GM06990 (cell line): ENCODE measurements around the gene TGFBR3.

Experiments
- DNase-seq: peaks from one replicate; pipeline ENCODE4 v3.0.0-alpha.2; 2011; ENCODE audit not compliant: insufficient read length; ENCODE audit errors: extremely low read depth
- H3K27me3 ChIP-seq: replicated peaks from 2 replicates; pipeline ENCODE4 v1.6.0; 2011; ENCODE audit warnings: low read length; ENCODE audit not compliant: control insufficient read depth, insufficient read depth
- H3K36me3 ChIP-seq: 2 replicates; pipeline ENCODE4 v1.5.1; 2011; ENCODE audit warnings: low read length; ENCODE audit not compliant: control insufficient read depth, insufficient read depth
- H3K4me3 ChIP-seq: replicated peaks from 2 replicates; pipeline ENCODE4 v1.5.1; 2011; ENCODE audit warnings: low read depth, mild to moderate bottlenecking, control low read depth, low read length
- CTCF ChIP-seq: IDR thresholded peaks from 2 replicates; pipeline ENCODE4 v1.5.1; 2011; ENCODE audit warnings: low read length, control low read depth, mild to moderate bottlenecking, inconsistent platforms; ENCODE audit not compliant: insufficient read depth, poor library complexity, severe bottlenecking

The TGFBR3 gene

DNA sequence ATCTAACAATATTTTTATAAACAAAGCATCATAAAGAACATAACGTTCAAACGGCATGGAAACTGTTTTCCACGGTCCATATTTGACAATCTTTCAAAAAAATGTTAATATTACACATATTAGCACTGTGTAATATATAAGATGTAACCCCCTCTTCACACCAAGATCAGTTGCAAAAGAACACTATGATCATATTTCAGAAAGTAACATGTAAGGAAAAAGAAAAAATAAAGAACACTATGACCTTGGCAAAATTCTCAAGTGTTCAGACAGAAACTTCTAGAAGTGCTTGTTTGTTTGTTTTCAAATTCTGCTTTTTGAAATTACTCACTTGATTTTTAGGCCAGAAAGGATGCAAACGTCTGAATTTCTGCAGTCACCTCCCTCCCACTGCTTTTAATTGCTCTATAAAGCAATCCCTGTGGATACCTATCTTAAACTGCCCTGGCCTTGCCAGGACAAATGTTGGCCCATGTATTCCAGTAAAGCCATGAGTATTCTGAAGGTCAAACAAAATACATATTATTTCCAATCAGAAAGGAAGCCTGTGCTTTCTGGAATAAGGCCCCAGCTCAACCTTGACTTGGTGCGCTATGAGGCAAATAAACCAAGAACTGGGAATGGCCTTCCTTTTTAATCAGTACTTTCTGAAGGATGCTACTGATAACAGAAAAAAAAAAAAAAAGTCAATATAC is 68.6 kb downstream of the TGFBR3 start:
- DNase-seq = no peak
- TF ChIP-seq CTCF = no peak
- H3K4me3 ChIP-seq = no peak overlapping the region
- no peaks in the 10 kb centered on the region for H3K27me3 ChIP-seq
- H3K36me3 ChIP-seq = no peaks in the 10 kb centered on the region

DNA sequence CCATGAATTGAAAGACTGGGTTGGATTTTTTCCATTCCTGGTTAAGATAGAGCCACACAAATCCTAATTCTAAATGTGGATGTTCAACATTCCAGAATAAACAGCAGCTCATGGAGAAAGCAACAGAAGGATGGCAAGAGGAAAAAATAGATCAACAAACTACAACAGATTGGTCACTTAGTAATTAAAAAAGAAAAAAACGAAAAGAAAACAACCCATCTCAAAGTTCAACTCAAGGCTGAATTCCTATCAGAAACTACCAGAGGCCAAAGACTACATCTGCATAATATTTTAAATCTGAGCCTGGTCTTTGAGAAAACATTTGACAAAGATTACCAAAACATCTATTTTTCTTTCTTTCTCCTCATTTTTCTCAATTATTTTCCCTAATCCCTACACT is 69.9 kb downstream of the TGFBR3 start:
- Histone ChIP-seq H3K27me3 (no peaks in the 10 kb centered on the region), H3K36me3 (no peaks in the 10 kb centered on the region), H3K4me3 (no peak overlapping the region)
- DNase-seq = no peak
- TF ChIP-seq CTCF = no peak

DNA sequence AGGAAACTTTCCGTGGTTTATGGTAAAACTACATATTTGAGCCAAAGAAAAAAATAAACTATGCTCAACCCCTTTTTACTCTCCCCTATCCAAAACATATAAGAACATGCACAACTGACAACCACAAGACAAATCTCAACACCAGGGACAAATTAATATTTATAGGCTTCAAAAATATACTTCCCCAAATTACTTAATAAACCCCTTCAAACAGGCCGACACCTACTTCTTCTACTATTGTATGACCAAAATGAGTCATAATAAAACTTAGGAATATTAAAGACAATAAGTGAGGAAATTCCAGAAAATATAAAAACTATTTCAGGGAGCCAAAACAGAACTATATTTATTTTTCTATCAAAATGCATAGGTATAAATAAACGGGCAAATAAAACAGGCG is 71.5 kb downstream of the TGFBR3 start:
- Histone ChIP-seq H3K27me3 (no peaks in the 10 kb centered on the region), H3K36me3 (no peaks in the 10 kb centered on the region), H3K4me3 (no peak overlapping the region)
- no peak for TF ChIP-seq CTCF
- DNase-seq = no peak

DNA sequence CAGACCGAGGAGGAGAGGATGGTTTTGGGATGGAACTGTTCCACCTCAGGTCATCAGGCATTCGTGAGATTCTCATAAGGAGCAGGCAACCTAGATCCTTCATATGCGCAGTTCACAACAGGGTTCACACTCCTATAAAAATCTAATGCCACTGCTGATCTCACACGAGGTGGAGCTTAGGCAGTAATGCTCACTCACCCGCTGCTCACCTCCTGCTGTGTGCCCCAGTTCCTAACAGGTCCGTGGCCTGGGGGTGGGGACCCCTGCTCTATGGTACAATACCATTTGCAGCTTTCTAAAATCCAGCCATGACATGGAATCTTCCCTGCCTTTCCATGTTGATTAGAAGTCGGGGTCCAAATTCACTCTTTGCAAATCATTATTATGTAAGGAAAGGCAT is 72.1 kb downstream of the TGFBR3 start:
- Histone ChIP-seq H3K4me3 (no peak overlapping the region), H3K27me3 (no peaks in the 10 kb centered on the region), H3K36me3 (no peaks in the 10 kb centered on the region)
- TF ChIP-seq CTCF = no peak
- no peak for DNase-seq

DNA sequence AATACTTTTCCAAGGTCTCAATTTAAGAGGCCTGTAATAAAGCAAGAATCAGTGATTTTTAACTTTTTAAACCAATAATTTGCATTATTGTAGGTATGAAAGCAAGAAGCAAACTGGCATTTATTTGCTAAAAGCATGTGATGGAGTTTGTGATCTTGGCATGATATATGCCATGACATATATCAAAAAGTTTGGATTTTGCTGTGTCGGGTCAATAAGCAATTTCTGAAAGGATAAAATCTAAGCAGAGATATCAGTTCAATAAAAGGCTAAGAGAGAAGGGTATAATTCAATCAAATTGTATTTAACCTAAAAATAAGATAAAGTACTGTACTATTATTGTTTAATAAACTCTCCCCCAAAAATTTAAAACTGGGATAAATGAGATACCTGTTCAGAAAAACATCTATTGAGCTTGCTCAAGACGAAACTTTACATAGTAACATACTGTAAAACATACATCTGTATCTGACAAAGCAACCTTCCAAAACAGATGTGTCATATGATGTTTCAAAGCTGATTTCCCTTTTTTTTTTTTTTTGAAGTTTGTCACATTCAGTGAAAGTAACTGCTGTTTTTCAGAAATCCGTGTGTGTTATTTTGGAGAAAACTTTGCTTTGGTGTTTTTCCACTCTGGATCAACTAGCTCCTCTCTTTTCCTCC is 74.5 kb downstream of the TGFBR3 start:
- TF ChIP-seq CTCF = no peak
- DNase-seq = no peak

More for the DNA sequence above, 74.5 kb downstream of the TGFBR3 start:
- no peaks in the 10 kb centered on the region for H3K36me3 ChIP-seq
- H3K4me3 ChIP-seq = no peak overlapping the region
- H3K27me3 ChIP-seq = no peaks in the 10 kb centered on the region
